ENCODE measurements around the gene TECTA. TPM values are rescaled to one million over a fixed set of nuclear protein-coding genes. Genes with fewer than 3 reads are reported as not detected.
A peak's percentile ranks its signal among the peaks of the same experiment; 100 is the strongest.
"Not testable (repeated sequence)": the region's sequence is repeated elsewhere in the genome, so short reads cannot be mapped to it uniquely, and the experiment has no call there.

The TECTA gene
- total and polyA plus RNA-seq, 2 experiments from 2014 or later, result 0.17 to 0.50 TPM

DNA sequence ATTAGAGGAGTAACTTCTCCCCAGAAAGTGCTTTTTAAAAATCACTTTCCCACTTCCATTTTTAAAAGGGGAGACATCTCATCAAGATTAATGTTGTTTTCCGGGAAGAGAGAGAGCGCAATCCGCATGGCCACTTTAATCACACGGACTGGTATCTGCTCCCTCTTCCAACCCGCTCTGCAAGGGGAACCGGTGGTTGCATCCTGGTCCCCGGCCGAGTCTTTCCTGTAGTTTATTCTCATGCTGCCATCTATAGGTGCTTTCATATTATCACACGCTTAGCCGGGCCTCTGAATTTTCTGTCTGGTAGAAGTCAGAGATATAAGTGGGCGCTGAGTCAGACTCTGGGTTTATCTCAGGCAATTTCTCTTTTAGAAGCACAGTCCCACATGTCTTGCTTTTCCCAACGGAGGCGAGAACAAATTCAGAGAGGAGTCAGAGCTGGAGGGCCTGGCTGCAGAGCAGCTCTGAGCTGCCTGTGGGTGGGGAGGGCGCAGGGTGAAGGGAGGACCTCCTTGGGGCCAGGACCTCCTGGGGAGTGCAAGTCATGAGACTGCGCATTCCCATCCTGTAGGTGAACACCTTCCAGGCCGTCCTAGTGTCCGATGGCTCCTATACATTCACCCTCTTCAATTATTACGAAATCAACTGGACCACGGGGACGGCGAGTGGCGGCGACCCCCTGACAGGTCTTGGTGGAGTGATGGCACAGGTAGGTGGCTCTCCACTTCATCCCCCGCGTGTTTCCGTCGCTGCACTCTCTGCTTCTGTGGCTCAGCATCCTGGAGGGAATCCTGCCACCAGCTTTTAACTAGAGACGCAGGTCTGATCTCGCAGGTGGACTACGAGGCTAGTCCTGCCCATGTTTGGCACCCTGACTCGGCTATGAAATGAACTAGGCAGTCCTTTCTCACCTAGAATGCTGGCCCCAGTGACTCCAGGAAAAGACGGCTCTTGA is 11.7 kb downstream of the TECTA start:
- Histone ChIP-seq H3K36me3 (replicated peaks; ENCODE audit: insufficient read depth, low read depth) (no peaks in the 10 kb centered on the region), H4K20me1 (ENCODE audit: insufficient read depth, poor library complexity, severe bottlenecking) (no peaks in the 10 kb centered on the region), H3K4me2 (no peak overlapping the region), H3K4me3 (no peak overlapping the region), H3K4me1 (ENCODE audit: insufficient read depth) (no peaks in the 10 kb centered on the region), H3K9me3 (ENCODE audit: low read depth) (no peaks in the 10 kb centered on the region), H3K27me3 (peaks cover 14% of the 10 kb centered on the region), H3K27ac (no peak overlapping the region), H3K9me2 (replicated peaks; ENCODE audit: insufficient read depth) (no peaks in the 10 kb centered on the region), H3K79me2 (no peaks in the 10 kb centered on the region), H2AFZ (no peak overlapping the region)
- TF ChIP-seq EZH2 (IDR thresholded peaks at IDR 0.05; ENCODE audit: borderline replicate concordance), result no peak
- no peak for TF ChIP-seq EZH2phosphoT487 (IDR thresholded peaks at IDR 0.05; ENCODE audit: low read depth, severe bottlenecking, unreplicated experiment)
- TF ChIP-seq, protein P1, sequence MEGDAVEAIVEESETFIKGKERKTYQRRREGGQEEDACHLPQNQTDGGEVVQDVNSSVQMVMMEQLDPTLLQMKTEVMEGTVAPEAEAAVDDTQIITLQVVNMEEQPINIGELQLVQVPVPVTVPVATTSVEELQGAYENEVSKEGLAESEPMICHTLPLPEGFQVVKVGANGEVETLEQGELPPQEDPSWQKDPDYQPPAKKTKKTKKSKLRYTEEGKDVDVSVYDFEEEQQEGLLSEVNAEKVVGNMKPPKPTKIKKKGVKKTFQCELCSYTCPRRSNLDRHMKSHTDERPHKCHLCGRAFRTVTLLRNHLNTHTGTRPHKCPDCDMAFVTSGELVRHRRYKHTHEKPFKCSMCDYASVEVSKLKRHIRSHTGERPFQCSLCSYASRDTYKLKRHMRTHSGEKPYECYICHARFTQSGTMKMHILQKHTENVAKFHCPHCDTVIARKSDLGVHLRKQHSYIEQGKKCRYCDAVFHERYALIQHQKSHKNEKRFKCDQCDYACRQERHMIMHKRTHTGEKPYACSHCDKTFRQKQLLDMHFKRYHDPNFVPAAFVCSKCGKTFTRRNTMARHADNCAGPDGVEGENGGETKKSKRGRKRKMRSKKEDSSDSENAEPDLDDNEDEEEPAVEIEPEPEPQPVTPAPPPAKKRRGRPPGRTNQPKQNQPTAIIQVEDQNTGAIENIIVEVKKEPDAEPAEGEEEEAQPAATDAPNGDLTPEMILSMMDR (IDR thresholded peaks at IDR 0.05; ENCODE audit: poor library complexity), result peak; percentile 77
- peak; percentile 89 for DNase-seq (ENCODE audit: low spot score)
- 59% methylated on average over 32 of the region's 32 CpGs for WGBS (ENCODE audit: low lambda C conversion rate, missing lambda C conversion rate)

DNA sequence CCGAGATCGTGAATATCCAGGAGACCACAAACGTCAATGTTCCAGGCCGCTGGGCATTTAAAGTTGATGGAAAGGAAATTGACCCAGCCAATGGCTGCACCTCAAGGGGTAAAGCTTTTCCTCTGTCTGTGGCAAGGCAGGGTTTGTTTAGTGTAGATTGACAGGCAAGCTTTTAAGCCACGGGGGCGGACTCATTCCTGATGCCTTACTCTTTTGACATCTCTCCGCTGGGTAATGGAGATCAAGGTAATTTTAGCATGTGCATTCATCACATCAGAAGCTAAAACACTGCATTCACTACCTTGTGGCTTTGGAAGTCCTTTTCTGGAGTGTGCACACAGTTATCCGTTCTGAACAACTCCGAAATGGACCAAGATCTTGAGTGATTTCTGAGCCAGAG is 12.6 kb downstream of the TECTA start:
- Histone ChIP-seq H3K27ac (no peak overlapping the region), H3K4me3 (no peak overlapping the region), H3K9me3 (ENCODE audit: low read depth) (no peaks in the 10 kb centered on the region), H3K4me1 (ENCODE audit: insufficient read depth) (no peaks in the 10 kb centered on the region), H3K79me2 (no peaks in the 10 kb centered on the region), H3K9me2 (replicated peaks; ENCODE audit: insufficient read depth) (no peaks in the 10 kb centered on the region), H3K36me3 (replicated peaks; ENCODE audit: insufficient read depth, low read depth) (no peaks in the 10 kb centered on the region), H3K4me2 (no peak overlapping the region), H2AFZ (no peak overlapping the region), H3K27me3 (peaks cover 14% of the 10 kb centered on the region), H4K20me1 (ENCODE audit: insufficient read depth, poor library complexity, severe bottlenecking) (no peaks in the 10 kb centered on the region)
- no peak for TF ChIP-seq EZH2phosphoT487 (IDR thresholded peaks at IDR 0.05; ENCODE audit: low read depth, severe bottlenecking, unreplicated experiment)
- TF ChIP-seq, protein P1 (IDR thresholded peaks at IDR 0.05; ENCODE audit: poor library complexity), result no peak
- no peak for TF ChIP-seq EZH2 (IDR thresholded peaks at IDR 0.05; ENCODE audit: borderline replicate concordance)
- 73% methylated on average over 9 of the region's 9 CpGs for WGBS (ENCODE audit: low lambda C conversion rate, missing lambda C conversion rate)
- DNase-seq (ENCODE audit: low spot score), result no peak

DNA sequence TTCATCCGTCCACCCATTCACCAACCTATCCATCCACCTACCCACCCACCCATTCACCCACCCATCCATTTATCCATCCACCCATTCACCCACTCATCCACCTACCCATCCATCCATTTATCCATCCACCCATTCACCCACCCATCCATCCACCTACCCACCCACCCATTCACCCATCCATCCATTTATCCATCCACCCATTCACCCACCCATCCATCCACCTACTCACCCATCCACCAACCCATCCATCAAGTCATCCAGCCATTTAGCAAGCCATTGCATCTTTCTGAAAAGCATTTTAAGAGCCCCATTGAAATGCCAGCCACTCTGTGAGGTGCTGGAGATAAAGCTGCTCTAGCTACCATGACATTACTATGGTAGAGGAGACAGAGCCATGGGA is 14.0 kb downstream of the TECTA start:
- not testable (repeated sequence) for H2AFZ ChIP-seq; H3K27ac ChIP-seq; H3K9me3 ChIP-seq (ENCODE audit: low read depth); H3K79me2 ChIP-seq; H3K36me3 ChIP-seq (replicated peaks; ENCODE audit: insufficient read depth, low read depth); H3K4me2 ChIP-seq; H3K9me2 ChIP-seq (replicated peaks; ENCODE audit: insufficient read depth); H3K4me3 ChIP-seq; H3K4me1 ChIP-seq (ENCODE audit: insufficient read depth); DNase-seq (ENCODE audit: low spot score); H4K20me1 ChIP-seq (ENCODE audit: insufficient read depth, poor library complexity, severe bottlenecking)
- peaks cover 14% of the 10 kb centered on the region for H3K27me3 ChIP-seq
- no CpG with 5 or more reads among the region's 1 CpG for WGBS (ENCODE audit: low lambda C conversion rate, missing lambda C conversion rate)

DNA sequence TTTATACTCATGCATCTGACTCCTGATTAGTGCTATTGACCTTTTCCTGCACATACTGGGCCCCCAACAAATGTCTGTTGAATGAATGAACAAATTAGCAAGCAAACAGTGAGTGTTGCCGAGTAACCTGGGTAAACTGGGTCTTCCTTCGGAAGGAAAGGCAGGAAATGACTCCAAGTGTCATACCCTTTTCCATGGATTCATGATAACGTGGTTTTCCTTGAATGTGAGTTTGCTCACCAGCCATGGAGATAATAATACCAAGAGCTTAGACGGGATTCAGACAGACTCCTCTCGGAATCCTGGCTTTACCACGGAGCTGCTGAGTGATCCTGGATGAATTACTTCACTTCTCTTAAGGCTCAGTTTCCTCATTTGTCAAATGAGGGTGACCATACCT is 16.7 kb downstream of the TECTA start:
- no peak overlapping the region for H3K27ac ChIP-seq
- 69% methylated on average over 6 of the region's 6 CpGs for WGBS (ENCODE audit: low lambda C conversion rate, missing lambda C conversion rate)
- H3K9me3 ChIP-seq (ENCODE audit: low read depth), result no peaks in the 10 kb centered on the region

More for the DNA sequence above, 16.7 kb downstream of the TECTA start:
- H2AFZ ChIP-seq, result no peak overlapping the region
- no peak overlapping the region for H3K4me3 ChIP-seq
- peaks cover 5% of the 10 kb centered on the region for H3K27me3 ChIP-seq
- no peaks in the 10 kb centered on the region for H3K4me1 ChIP-seq (ENCODE audit: insufficient read depth)
- no peak overlapping the region for H3K4me2 ChIP-seq
- DNase-seq (ENCODE audit: low spot score), result no peak
- TF ChIP-seq EZH2 (IDR thresholded peaks at IDR 0.05; ENCODE audit: borderline replicate concordance), result no peak
- no peaks in the 10 kb centered on the region for H3K79me2 ChIP-seq
- no peaks in the 10 kb centered on the region for H4K20me1 ChIP-seq (ENCODE audit: insufficient read depth, poor library complexity, severe bottlenecking)
- H3K36me3 ChIP-seq (replicated peaks; ENCODE audit: insufficient read depth, low read depth), result no peaks in the 10 kb centered on the region
- no peaks in the 10 kb centered on the region for H3K9me2 ChIP-seq (replicated peaks; ENCODE audit: insufficient read depth)
